Stimulated activated CD8-positive, alpha-beta memory T cell treated with anti-CD3 and anti-CD28 coated beads, Interleukin-4, amount 100 ng/mL, for 48 hours (primary cell): Measurements from ENCODE around the gene FAM118B.

Source experiments
- DNase-seq: peaks from one replicate; pipeline ENCODE4 v3.0.0-alpha.2; 2020

FAM118B gene

DNA sequence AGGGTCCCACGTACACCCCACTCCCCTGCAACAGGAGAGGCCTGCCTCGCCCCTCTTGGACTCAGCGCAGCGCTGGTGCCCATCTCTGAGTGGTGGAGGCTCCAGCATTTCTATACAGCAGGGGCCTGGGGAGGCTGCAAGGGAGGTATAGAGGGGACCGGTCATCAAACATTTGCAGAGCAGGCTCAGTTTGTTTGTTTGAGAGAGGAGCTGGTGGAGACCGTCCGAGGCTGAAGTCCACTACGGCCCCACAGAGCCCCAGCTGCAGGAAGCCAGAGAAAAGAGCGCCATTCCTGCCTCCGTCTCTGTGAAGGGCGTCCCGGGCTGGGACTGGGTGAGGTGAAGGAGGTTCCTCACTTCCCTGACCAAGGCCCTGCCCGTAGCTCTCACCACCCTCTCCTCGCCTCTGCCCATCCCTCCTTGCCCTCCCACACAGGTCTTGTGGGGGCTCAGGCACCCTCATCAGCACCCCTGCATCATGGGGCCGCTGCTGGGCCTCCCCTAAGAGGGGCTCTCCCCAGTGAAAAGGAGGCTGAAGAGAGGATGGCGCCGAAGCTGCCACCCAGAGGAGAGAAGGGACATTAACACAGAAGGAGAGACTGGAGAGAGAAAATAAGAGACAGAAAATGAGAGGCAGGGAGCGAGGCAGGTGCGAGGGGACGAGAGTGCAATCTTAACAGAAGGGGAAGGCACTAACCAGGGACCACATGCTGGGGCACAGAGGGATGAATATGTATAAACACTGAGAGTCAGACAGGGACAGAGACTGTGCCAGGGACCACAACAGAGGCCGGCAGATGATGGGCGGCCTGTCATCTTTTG is 24.7 kb upstream of the FAM118B start:
- DNase-seq: no peak

DNA sequence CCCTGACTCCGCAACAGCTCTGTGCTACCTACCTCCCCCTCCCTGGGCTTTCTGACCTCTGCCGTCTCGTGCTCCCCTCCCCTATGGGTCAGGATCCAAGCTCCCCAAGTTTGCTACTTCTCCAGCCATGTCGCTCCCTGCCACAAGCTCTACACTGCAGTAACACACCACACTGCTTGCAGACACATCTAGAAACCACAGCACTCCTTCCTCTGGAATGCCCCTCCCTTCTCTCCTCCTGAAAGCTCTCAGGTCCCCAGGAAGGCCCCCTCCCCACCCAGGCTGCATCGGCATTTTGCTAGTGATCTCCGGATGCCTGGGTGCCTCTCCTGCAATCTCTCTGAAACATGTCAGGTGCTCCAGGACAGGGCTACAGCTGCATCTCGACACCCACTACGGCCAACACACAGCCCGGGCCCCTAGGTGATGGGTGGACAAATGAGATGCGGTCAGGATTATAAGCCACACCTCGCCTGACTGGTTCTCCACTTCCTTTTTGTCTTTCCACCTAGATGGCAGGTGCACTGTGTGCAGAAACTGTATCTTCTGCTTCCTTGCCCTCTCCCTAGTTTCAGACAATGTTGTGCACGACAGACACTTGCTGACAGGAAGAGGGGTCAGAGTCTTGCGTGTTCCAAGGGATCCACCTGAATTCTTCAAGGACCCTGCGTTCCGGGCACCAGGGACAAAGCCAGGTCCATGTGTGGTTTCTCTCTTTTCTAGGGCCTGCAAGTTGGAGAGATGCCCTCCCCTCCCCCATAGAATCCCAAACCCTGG is 23.1 kb upstream of the FAM118B start:
- no peak for DNase-seq

DNA sequence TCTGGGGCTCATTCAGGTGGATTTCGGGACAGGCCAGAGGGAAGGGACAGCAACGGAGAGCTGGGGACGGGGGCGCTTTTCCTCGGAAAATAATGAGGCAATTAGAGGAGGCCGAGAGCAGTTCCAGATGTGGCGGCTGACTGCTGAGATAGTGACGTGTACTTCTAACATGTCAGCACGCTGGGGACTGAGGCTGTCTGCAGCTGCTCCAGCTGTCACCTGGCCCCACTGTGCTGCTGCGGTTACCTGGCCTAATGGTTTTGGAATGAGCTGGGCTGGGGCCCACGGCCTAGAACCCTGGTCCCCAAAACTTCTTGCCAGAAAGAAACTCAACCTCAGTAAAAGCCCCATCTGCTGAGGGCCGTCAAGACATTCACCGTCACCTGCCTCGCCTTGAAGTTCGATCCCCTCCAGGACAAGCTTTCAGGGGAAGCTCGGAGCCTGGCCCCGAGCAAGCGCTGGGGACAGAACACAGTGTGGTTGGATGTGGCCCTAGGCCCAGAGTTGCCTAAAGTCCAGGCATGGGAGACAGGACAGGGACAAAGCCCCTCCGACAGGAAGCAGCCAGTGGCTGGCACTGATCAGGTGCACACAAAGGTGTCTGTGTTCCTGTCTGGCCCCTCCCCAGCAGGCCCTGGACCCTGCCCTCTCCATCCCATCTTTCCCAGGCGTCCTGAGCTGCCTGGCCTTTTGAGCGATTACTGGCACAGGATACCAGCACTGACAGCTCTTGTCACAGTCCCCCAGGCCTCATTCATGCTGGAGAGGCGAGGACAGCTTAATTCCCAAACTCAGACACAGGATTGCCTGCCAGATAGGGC is 22.3 kb upstream of the FAM118B start:
- no peak for DNase-seq

DNA sequence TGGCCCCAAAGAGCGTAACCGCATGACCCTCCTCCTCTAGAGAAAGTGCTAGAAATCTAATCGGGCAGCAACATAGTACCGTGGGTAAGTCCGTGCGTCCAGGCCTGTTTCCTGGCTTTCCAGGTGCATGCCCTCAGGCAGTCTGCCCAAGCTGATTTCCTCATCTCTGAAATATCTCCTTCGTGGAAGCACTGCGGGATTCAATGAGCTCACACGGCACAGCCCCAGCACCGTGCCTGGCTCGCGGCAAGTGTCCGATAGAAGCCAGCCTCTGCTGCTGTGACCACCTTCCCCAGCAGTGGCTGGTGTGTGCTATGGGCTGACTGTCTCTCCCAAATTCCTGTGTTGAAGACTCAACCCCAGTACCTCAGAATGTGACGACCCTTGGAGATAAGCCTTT is 20.8 kb upstream of the FAM118B start:
- no peak for DNase-seq

DNA sequence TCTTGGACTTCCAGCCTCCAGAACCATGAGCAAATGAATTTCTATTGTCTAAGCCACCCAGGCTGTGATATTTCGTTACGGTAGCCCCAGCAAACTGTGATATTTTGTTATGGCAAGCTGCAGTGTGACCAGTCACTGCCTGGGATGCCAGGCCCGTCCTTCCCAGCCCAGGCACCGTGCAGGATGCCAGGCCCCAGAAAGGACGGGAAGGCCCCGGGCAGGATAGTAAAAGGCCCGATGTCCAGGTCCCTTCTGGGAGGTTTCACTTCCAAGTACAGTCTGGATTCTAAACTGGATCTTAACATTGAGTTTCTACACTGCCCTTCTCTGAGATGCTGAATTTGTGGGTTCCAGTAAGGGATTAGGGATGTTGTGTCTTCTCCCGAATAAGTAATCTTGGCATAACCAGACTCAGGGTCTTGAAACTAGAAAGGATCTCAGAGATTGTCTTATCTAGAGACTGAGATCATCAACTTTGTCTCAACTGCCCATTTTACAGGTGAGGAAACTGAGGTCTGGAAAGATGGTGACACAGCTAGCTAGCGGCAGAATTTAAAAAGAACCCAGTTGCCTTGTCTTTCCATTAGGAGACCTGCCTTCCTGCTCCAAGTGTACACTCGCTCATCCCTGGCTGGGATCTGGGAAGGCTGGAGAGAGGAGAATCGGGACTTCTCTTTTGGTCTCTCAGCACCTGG is 20.1 kb upstream of the FAM118B start:
- no peak for DNase-seq

DNA sequence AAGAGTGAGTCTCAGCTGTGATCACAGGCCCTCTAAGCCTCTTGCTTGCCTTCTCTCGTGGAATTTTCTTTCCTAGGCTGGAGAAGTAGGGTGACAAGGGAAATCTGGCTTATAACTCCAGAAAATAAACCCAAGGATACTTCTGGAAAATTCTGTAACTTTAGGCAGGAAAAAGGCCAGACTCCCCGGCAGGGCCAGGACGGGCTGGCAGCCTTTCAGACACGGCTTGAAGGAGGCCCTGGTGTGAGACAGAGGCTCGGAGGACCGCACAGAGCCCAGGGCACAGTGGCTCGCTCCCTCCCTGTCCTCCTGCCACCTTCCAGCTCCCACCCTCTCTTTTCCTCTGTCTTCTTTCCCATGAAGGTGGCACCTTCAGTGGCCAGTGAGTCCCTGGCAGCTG is 19.2 kb upstream of the FAM118B start:
- no peak for DNase-seq

DNA sequence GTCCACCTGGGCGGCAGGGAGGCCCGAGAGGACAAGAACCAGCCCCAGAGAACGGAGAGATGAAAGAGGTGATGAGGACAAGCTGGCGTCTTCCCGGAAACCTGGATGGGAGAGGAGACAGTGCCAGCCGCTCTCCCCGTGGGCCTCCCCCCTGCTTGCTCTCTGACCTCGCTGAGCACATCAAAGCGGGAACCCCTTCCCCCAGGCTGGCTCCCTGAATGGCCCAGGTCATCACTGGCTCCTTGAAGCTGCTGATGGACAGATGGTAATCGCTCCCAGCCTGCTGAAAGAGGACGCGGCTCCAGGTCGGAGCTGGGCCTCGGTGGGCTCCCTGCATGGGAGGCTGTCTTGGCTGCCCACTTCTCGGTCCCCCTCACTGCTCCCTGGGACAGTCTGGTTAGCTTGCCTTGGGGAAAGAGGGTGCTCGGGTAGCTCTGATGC is 18.5 kb upstream of the FAM118B start:
- DNase-seq: no peak

DNA sequence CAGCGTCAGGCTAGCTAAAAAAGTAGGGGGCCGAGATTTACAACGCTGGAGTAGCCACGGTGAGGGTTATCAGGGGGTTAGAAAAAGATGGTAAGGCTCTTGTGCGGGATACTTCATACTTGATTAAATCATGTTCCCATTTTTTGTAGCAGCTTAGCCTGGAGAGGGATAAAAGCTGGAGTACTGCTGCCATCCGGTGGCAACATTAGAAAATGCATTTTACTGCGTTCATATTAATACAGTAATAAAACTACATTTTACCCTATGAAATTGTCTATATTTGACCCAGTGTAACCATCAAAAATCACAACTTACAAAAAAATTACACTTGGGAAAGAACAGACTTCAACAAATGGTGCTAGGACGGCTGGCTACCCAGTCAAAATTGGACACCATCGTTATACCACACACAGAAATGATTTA is 17.4 kb upstream of the FAM118B start:
- peak; percentile 56 for DNase-seq

DNA sequence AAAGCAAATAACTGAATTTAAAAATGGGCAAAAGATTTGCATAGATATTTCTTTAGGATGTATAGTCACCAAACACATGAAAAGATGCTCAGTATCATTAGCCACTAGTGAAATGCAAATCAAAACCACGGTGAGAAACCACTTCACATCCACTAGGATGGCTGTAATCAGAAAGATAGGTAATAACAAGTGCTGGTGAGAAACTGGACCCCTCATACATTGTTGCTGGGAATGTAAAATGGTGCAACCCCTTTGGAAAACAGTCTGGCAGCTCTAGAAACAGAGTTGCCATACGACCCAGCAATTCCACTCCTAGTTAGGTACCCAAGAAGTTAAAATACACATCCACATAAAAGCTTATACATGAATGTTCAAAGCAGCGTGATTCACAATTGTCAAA is 16.5 kb upstream of the FAM118B start:
- no peak for DNase-seq

DNA sequence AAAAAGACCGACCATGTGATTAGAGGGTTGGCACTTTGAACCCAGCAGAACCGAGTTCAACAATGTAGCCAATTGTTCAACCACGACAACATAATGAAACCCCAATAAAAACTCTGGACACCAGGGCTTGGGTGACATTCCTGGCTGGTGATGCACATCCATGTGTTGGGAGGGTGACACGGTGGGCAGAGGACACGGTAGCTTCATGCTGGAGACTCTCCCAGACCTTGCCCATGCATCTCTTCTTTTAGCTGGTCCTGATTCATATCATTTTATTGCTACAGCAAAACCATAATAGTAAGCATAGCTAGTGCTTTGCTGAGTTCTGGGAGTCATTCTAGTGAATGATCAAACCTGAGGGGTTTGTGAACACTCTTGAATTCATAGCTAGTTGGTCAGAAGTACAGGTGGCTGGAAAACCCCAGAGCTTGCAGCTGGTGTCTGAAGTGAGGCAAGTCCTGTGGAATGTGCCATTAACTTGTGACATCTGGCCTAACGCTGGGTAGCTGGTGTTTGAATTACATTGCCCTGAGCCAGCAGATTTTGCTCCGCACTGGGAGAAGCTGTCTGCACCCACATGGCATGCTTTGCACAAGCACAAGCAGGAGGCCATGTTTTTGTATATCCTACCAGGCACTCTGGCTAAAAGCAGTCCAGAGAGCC is 14.2 kb upstream of the FAM118B start:
- no peak for DNase-seq

DNA sequence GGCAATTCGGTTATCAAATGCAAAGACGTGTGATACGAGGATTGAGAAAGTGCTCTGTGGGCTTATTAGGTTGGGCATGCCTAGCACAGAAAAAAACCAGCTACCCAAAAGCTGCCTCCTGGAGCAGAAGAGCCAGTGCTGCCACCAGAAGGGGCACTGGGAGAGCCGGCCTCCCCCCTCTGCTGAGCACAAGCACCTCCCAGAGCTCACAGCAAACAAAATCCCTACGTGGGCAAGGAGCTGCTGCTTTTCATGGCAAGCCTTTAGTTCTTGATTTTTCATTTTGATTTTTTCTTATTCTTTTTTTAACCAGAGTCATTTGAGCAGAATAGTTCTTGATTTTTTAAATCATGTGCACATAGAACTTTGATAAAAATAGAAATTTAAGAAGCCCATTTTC is 12.9 kb upstream of the FAM118B start:
- no peak for DNase-seq

DNA sequence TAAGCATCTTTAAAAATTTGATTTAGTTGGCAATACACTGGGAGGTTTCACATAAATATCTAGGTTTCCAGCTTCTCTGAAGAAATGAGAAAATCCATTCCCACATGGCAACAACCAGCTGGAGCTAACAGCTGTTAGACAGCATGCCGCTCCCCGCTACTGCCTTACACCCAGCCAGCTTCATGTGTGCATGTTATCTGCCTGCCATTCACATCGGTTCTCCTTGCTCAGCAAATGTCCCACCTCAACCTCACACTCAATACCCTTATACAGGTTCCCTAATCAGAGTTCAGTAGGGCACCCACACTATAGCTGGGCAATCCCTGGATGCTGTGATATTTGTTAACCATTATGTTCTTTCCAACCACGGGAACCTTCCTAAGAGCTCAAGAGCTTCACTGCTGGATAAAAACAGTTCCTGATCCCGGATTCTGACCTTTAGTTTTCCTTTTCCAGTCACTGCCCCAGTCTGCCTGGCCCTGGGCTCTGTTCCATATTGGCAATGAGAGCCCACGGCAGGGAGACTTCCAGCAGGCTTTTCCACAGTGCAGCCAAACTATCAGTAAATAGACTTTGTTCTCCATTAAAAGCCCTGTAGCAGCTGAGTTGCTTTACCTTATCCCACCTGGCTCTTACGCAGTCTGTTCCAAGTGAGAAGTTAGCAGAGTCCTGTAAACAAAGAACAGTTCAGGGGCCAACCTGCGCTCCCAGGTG is 8.8 kb upstream of the FAM118B start:
- DNase-seq: no peak

DNA sequence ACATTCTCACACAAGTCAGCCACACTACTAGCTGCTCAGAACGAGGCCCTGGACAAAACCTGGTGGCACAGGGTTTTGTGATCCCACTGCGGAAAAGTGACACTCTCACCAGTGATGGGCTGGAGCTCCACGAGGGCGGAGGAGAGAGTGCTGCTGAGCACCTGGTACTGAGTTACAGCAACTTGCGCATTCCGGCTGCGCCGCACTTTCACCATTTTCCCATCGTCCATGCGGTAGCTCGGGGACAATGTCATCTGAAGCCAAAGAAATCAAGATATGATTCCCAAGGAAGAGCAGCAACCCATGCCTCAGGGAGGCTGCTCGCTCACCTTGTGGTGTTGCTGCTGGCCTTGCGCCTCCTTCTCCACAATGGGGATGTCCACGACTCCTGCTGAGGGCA is 6.2 kb upstream of the FAM118B start:
- DNase-seq: no peak

DNA sequence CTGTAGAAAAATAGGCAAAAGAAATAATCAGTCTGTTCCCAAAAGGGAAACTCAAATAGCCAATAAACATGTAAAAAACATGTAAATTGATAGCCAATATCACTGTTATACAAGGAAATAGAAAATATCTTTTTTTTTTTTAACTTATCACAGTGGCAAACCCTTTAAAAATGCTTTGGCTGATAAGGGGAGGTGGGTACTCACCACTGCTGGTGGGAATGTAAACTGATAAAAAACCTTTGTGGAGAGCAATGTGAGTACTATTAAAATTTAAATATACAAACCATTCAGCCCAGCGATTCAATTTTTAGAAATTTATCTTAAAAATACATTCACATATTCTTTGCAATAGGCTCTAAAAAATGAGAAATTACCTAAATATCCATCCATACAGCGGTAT is 3.7 kb upstream of the FAM118B start:
- no peak for DNase-seq

DNA sequence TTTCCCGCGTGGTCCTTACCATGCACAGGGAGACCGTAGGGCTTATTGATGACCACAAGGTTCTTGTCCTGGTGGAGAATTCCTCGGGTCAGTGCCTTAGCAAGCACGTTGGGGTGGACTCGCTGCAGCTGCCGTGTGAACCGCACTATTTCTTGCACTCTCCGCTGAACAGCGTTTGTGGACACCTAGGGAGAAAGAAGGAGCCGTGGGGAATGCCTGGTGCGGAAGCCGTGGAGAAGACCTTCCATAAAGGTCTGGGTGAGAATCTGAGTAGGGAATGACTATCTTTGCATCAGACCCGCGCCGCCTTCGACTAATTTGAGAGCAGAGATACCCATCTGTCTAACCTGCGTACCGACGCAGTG is 729 bp upstream of the FAM118B start:
- no peak for DNase-seq

DNA sequence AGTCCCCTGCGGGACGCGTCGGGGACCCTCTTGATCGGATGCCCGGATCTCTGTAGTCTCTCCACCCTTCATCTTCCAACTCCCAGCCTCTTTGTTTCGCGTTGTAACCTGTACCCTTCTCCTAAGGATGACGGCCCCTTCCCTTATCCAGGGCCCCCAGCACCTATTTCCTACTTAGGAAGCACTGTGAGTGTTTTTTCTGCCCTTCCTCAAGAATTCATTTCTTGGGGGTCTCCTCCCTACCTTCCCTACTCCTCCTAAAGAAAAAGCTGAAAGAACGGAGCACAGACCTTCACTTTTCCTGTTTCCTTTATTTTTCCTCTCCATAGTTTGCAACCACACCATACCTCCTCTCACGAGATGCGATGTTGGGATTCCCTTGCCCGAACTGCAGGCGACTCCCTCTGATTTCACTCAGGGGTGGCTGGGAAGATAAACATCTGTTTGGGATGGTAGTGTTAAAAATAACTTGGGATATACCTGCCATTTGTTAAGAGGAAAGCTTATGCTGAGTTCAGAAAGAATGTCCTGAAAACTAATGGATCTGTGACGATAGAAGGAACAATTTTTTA is 593 bp downstream of the FAM118B start:
- no peak for DNase-seq

DNA sequence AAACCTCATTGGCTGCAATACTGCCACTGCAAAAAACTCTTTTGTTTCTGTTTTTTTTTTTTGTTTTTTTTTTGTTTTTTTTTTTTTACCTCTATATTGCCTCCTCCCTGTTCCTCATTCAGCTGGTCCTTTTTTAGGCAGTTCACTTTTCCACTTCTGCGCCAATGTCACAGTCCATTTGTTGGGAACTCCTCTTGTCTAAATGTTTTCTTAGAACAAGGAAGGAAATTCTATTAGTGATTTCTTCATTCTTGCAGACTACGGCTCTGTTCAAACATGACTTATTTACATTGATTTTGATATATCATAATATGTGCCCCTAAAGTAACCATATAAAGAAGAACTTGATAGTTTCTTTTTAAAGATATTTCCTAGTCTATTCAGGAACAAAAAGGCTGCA is 2.9 kb downstream of the FAM118B start:
- no peak for DNase-seq

DNA sequence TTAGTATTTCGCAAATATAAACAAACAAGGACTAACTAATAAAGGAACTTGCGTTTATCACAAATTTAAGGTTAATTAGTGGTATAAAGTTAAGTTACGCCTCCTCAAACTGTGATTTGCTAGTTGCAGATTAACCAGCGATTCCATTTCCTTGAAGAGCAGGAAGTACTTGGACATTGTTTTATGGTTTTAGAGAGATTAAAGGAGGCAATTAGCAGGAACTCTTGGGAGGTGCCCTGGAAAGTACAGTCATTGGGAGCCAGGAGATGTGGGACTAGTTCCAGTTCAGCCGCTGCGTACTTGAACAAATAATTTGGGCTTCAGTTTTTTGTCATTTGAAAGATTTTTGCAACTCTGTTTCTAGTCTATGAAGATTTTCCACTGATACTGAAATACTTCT is 3.3 kb downstream of the FAM118B start:
- no peak for DNase-seq

DNA sequence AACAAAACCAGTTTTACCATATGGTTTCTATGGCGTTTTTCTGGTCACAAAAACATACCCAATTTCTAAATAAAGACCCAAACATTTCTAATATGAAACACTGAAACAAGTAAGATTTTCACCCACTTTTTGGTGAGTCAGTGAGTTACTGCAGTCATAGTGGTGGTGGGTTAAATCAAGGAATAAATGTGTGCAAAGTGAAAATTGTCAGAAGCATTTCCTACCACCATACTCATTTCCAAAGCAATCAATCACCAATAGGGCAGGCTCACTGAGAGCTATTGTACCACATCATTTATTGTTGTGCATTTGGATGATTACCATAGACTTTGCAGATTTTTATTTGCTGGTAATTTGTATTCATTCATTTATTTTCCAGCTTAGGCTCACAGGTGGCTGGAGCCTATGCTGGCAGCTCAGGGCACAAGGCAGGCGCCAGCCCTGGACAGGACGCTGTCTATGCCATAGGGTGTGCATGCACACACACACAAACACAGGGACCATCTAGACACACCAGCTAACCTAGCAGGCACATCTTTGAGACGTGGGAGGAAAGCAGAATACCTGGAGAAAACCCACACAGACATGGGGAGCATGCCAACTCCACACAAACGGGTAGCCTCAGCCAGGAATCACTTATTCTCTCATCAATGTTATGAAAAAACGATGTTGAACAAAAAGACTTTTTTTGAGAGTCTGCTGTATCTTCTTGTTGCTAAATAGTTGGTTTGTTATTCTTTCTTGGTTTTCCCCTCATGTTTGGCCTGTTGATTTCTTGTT is 5.1 kb downstream of the FAM118B start:
- DNase-seq: no peak

DNA sequence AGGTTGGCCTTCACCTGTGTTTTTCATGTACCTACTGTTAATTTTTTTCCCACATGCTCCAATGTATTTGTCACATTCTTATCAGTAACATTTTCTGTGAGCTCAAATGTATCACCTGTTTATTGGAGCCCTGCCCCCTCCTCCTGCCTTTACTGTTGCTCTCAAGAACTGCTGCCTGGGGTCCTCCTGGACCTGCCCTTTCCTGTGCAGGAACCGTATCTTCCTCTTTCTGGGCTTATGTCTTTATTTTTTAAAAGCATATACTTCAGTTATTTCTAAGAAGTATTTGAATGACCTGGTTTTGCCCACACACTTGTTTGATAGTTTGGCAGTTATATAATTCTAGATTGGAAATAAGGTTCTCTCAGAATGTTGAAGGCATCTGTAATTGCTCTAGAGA is 5.9 kb downstream of the FAM118B start:
- no peak for DNase-seq

DNA sequence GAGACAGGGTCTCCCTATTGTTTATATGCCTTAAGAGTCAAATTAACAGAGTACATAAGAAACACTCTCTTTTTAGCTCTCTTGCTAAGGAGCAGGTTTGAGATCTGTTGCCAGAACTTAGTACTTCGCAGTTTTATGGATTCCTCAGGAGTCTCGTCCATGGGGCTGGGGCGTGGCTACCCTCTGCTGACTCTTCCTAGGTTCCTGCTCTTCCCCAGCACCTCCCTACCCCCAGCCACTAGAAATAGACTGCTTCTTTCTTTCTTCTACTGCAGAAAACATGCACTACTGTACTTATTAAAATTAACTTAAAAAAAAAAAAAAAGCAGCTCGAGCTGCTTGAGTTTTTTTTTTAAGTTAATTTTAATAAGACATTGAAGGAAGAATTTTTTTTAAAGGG is 8.0 kb downstream of the FAM118B start:
- DNase-seq: no peak
